ENCODE data around the gene GRAMD4.

- TF ChIP-seq CTCF (IDR thresholded peaks at IDR 0.05) (no peak), POLR2A (IDR thresholded peaks at IDR 0.05) (no peak), EP300 (IDR thresholded peaks at IDR 0.05; ENCODE audit: low read depth) (no peak), POLR2AphosphoS5 (IDR thresholded peaks at IDR 0.05) (no peak)
Observed at GRCh38 chr22:46719921-46720320, 99.7 kb downstream of the GRAMD4 start.

All from transverse colon (tissue), 4 donors.